ENCODE measurements around the gene SUGT1.

The SUGT1 gene

GRCh38 chr13:52737451-52737850 lies 84.8 kb downstream of the SUGT1 start:
- H3K9me3 Mint-ChIP-seq: no peaks in the 10 kb centered on the region
- no peak overlapping the region for H3K27ac Mint-ChIP-seq
- ATAC-seq: no peak
- no peak for DNase-seq
- peaks cover 6% of the 10 kb centered on the region for H3K4me1 Mint-ChIP-seq
- peaks cover 34% of the 10 kb centered on the region for H3K27me3 Mint-ChIP-seq
- no peak overlapping the region for H3K4me3 Mint-ChIP-seq
- no peaks in the 10 kb centered on the region for H3K36me3 Mint-ChIP-seq (ENCODE audit: low read depth)

DNA sequence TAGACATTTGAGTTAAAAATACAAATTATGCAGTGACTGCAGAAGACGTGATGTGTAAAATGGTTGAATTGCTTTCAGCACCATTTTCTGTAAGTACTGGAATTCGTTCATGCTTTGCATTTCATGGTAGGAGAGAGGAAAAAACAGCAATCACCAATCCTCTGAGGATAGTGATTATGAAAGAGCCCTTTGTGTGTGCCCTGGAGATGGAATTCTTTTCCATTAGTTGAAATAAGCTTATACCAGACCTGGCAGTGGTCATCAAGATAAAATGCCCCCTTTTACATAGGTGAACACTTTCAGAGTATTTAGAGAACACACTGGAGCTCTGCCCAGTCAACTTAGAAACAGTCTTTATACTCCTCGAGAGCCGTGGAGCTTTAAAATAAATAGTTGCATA lies 85.3 kb downstream of the SUGT1 start:
- H3K4me3 Mint-ChIP-seq: no peak overlapping the region
- DNase-seq: no peak
- ATAC-seq: no peak
- peaks cover 6% of the 10 kb centered on the region for H3K4me1 Mint-ChIP-seq
- H3K27me3 Mint-ChIP-seq: peaks cover 38% of the 10 kb centered on the region
- no peak overlapping the region for H3K27ac Mint-ChIP-seq
- no peaks in the 10 kb centered on the region for H3K9me3 Mint-ChIP-seq
- no peaks in the 10 kb centered on the region for H3K36me3 Mint-ChIP-seq (ENCODE audit: low read depth)

DNA sequence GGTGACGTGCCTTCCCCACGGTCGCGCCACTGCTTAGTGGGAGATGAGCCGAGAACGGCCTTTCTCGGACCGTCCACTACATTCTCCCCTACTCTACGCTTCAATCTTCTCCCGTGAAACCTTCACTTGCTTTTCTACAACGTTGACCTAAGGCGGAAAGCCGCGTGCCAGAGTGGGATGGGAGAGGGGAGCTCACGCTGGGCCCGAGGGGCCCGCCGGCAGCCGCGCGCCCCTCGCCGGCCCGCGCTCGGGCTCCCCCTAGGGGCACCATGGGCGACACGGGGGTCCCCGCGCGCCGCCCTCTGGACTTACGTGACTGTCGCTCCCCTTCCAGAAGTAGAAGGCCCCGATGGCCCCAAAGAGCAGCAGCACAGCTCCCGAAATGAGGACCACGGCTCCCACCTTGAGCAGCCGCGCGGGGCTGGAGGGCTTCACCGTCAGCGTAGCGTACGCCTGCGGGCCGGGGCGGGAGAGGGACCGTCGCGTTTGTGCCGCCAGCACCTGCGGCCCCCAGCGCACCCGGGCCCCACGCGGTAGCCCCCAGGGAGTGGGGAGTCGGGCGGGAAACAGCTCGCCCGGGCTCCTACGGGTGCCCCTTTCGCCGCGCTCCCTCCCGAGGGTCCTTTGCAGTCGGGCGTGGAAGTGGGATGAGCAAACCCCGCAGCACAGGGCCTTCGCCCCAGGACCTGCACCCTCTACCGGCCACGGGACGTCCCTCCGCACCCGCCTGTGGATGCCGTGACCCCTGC lies 86.3 kb downstream of the SUGT1 start:
- Mint-ChIP-seq H3K27ac (no peak overlapping the region), H3K27me3 (peaks cover 42% of the 10 kb centered on the region), H3K4me1 (peaks cover 6% of the 10 kb centered on the region), H3K9me3 (no peaks in the 10 kb centered on the region), H3K4me3 (peak overlapping the region; percentile 40), H3K36me3 (ENCODE audit: low read depth) (no peaks in the 10 kb centered on the region)
- ATAC-seq (peak; percentile 80), DNase-seq (peak; percentile 52)

GRCh38 chr13:52739468-52740071 lies 86.9 kb downstream of the SUGT1 start, which contains the start of gene CNMD:
TSS of gene CNMD (minus strand) at chr13:52739820. CDS start at chr13:52739701, 119 bp downstream.
- Mint-ChIP-seq H3K36me3 (ENCODE audit: low read depth) (no peaks in the 10 kb centered on the region), H3K9me3 (no peaks in the 10 kb centered on the region), H3K4me3 (peak within 1 kb of the TSS; percentile 40), H3K27me3 (peaks cover 43% of the 10 kb centered on the region), H3K4me1 (peaks cover 6% of the 10 kb centered on the region), H3K27ac (no peak within 1 kb of the TSS)
- DNase-seq (no peak), ATAC-seq (no peak)

DNA sequence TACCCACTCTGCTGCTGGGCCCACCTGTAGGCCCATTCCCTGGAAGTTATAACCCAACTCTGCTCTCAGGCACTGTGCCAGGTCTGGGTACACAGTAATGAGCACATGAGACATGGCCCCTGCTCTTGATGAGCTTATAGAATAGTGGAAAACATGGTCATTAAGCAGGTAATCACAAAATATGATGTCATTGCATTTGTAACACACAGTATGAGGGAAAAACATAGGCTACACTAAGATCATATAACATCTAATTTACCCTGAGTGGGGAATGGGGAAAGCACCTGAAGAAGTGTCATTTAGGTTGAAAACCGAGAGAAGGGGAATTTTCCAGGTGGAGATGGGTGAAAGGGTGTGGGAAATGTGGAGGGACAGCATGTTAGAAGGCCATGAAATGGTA lies 90.9 kb downstream of the SUGT1 start:
- no peak for ATAC-seq
- DNase-seq: no peak
- no peak overlapping the region for H3K4me3 Mint-ChIP-seq
- peaks cover 48% of the 10 kb centered on the region for H3K27me3 Mint-ChIP-seq
- no peaks in the 10 kb centered on the region for H3K9me3 Mint-ChIP-seq
- H3K27ac Mint-ChIP-seq: no peak overlapping the region
- H3K4me1 Mint-ChIP-seq: peaks cover 5% of the 10 kb centered on the region
- no peaks in the 10 kb centered on the region for H3K36me3 Mint-ChIP-seq (ENCODE audit: low read depth)

- H3K27me3 Mint-ChIP-seq: peaks cover 47% of the 10 kb centered on the region
- ATAC-seq (no peak), DNase-seq (no peak)
- no peak overlapping the region for H3K4me3 Mint-ChIP-seq
- H3K27ac Mint-ChIP-seq: no peak overlapping the region
- H3K9me3 Mint-ChIP-seq: no peaks in the 10 kb centered on the region
- peaks cover 4% of the 10 kb centered on the region for H3K4me1 Mint-ChIP-seq
- H3K36me3 Mint-ChIP-seq (ENCODE audit: low read depth): no peaks in the 10 kb centered on the region
Measured at GRCh38 chr13:52743988-52744387, 91.4 kb downstream of the SUGT1 start.

GRCh38 chr13:52744842-52745375 lies 92.3 kb downstream of the SUGT1 start:
- peaks cover 45% of the 10 kb centered on the region for H3K27me3 Mint-ChIP-seq
- no peaks in the 10 kb centered on the region for H3K36me3 Mint-ChIP-seq (ENCODE audit: low read depth)

GRCh38 chr13:52746141-52746540 lies 93.5 kb downstream of the SUGT1 start:
- Mint-ChIP-seq H3K9me3 (no peaks in the 10 kb centered on the region), H3K4me3 (no peak overlapping the region), H3K27ac (no peak overlapping the region), H3K36me3 (ENCODE audit: low read depth) (no peaks in the 10 kb centered on the region), H3K4me1 (no peaks in the 10 kb centered on the region), H3K27me3 (peaks cover 36% of the 10 kb centered on the region)
- DNase-seq (no peak), ATAC-seq (no peak)

More at GRCh38 chr13:52744842-52745375, 92.3 kb downstream of the SUGT1 start:
- no peak overlapping the region for H3K27ac Mint-ChIP-seq
- no peak for ATAC-seq
- H3K4me3 Mint-ChIP-seq: no peak overlapping the region
- H3K4me1 Mint-ChIP-seq: peaks cover under 1% of the 10 kb centered on the region
- no peaks in the 10 kb centered on the region for H3K9me3 Mint-ChIP-seq
- no peak for DNase-seq

GRCh38 chr13:52749419-52749818 lies 96.8 kb downstream of the SUGT1 start:
- Mint-ChIP-seq H3K9me3 (no peaks in the 10 kb centered on the region), H3K4me3 (no peak overlapping the region), H3K27me3 (peaks cover 18% of the 10 kb centered on the region), H3K4me1 (no peaks in the 10 kb centered on the region), H3K36me3 (ENCODE audit: low read depth) (no peaks in the 10 kb centered on the region), H3K27ac (no peak overlapping the region)
- ATAC-seq: no peak
- no peak for DNase-seq
